MM.1S (cell line): Measurements from ENCODE around the gene CELF4.

ENCODE experiments used
- DNase-seq: peaks from one replicate; pipeline ENCODE4 v3.0.0-alpha.2; 2015
- H2AFZ ChIP-seq: fragments of 300-600 bp; sonication (generic); 2 replicates; pipeline ENCODE4 v1.6.0; 2016; ENCODE audit warnings: antibody characterized with exemption, low read length
- H3F3A ChIP-seq: fragments of 300-600 bp; sonication (generic); 2 replicates; pipeline ENCODE4 v1.6.1; 2016; ENCODE audit warnings: mild to moderate bottlenecking, antibody characterized with exemption, low read length, moderate library complexity, mixed read lengths; ENCODE audit not compliant: insufficient read depth
- H3K27ac ChIP-seq: fragments of 300-600 bp; sonication (generic); 2 replicates; pipeline ENCODE4 v1.5.1; 2016; ENCODE audit warnings: mild to moderate bottlenecking, low read length
- H3K27me3 ChIP-seq: fragments of 300-600 bp; sonication (generic); replicated peaks from 2 replicates; pipeline ENCODE4 v1.6.0; 2016; ENCODE audit warnings: low read length; ENCODE audit not compliant: insufficient read depth
- H3K36me3 ChIP-seq: fragments of 300-600 bp; sonication (generic); replicated peaks from 2 replicates; pipeline ENCODE4 v1.6.1; 2016; ENCODE audit warnings: mild to moderate bottlenecking, low read length, mixed read lengths; ENCODE audit not compliant: insufficient read depth
- H3K4me1 ChIP-seq: fragments of 300-600 bp; sonication (generic); 2 replicates; pipeline ENCODE4 v1.6.1; 2016; ENCODE audit warnings: low read length, mixed read lengths
- H3K4me2 ChIP-seq: fragments of 300-600 bp; sonication (generic); 2 replicates; pipeline ENCODE4 v1.6.0; 2016; ENCODE audit warnings: low read depth, low read length
- H3K4me3 ChIP-seq: fragments of 300-600 bp; sonication (generic); 2 replicates; pipeline ENCODE4 v1.5.1; 2016; ENCODE audit warnings: low read length, mixed read lengths
- H3K79me2 ChIP-seq: fragments of 300-600 bp; sonication (generic); 2 replicates; pipeline ENCODE4 v1.6.1; 2016; ENCODE audit warnings: mixed run types, low read length, mixed read lengths
- H3K9ac ChIP-seq: fragments of 300-600 bp; sonication (generic); 2 replicates; pipeline ENCODE4 v1.6.1; 2016; ENCODE audit warnings: low read length, mixed read lengths
- H3K9me2 ChIP-seq: fragments of 300-600 bp; sonication (generic); replicated peaks from 2 replicates; pipeline ENCODE4 v1.6.1; 2016; ENCODE audit warnings: mild to moderate bottlenecking, low read length, mixed read lengths; ENCODE audit not compliant: insufficient read depth
- H3K9me3 ChIP-seq: fragments of 300-600 bp; sonication (generic); replicated peaks from 2 replicates; pipeline ENCODE4 v1.6.1; 2016; ENCODE audit warnings: mild to moderate bottlenecking, low read length, mixed read lengths; ENCODE audit not compliant: insufficient read depth
- H4K20me1 ChIP-seq: fragments of 300-600 bp; sonication (generic); 2 replicates; pipeline ENCODE4 v1.6.1; 2016; ENCODE audit warnings: mild to moderate bottlenecking, low read length, moderate library complexity, mixed read lengths; ENCODE audit not compliant: insufficient read depth
- EZH2 ChIP-seq: fragments of 300-600 bp; sonication (generic); optimal IDR thresholded peaks from 2 replicates; pipeline ENCODE3; 2017; ENCODE audit warnings: low read depth, mild to moderate bottlenecking, antibody characterized with exemption, low read length, mixed read lengths
- EZH2phosphoT487 ChIP-seq: fragments of 300-600 bp; sonication (generic); IDR thresholded peaks from 2 replicates; pipeline ENCODE4 v1.6.1; 2018; ENCODE audit warnings: antibody characterized with exemption, low read length
- TF ChIP-seq, protein P1 (sequence below): fragments of 300-600 bp; sonication (generic); IDR thresholded peaks from 2 replicates; pipeline ENCODE4 v1.5.1; 2016; ENCODE audit warnings: antibody characterized with exemption, low read length, mixed read lengths

CELF4 gene

DNA sequence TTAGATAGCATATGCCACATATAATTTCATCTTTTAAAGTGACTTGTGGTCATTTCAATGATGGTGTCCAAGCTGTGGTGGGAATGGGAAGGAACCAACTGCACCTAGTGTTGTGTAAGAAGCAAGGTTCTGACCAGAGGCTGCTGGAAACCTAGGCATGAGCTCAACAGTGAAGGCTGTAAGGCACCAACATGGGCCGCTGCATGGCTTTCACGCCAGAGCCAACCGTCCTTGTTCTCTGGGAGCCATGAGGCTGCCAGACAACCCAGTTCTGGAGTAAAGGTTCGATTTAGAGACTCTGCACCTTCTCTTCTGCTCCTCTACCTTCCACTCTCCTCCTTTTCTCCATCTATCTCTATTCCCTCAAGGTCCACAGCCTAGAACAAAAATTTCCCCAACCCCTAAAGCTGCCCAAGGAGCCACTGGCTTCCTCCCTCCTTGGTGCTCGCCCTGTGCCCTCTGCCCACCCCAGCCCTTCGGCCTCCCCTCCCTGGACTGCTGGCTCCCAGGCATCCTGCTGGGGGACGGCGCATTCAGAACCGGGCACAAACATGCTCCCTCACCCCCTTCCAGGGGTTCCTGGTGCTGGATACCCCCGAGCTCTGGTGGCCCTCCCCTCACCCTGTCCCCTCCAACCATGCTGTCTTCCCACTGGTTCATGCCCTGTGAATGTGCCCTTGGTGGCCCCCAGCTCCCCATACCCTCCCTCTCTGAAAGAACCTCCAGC is 305.1 kb downstream of the CELF4 start:
- Histone ChIP-seq H3K79me2 (no peaks in the 10 kb centered on the region), H3K27me3 (no peaks in the 10 kb centered on the region; the same call in 1 of the 2 replicates), H4K20me1 (no peaks in the 10 kb centered on the region), H3K4me1 (no peaks in the 10 kb centered on the region), H3K9me2 (no peaks in the 10 kb centered on the region), H3K9ac (no peak overlapping the region), H3K9me3 (no peaks in the 10 kb centered on the region), H2AFZ (no peak overlapping the region), H3K4me3 (no peak overlapping the region), H3F3A (no peaks in the 10 kb centered on the region), H3K27ac (no peak overlapping the region), H3K4me2 (no peak overlapping the region), H3K36me3 (no peaks in the 10 kb centered on the region)
- no peak for TF ChIP-seq EZH2
- no peak for TF ChIP-seq EZH2phosphoT487
- TF ChIP-seq, protein P1, sequence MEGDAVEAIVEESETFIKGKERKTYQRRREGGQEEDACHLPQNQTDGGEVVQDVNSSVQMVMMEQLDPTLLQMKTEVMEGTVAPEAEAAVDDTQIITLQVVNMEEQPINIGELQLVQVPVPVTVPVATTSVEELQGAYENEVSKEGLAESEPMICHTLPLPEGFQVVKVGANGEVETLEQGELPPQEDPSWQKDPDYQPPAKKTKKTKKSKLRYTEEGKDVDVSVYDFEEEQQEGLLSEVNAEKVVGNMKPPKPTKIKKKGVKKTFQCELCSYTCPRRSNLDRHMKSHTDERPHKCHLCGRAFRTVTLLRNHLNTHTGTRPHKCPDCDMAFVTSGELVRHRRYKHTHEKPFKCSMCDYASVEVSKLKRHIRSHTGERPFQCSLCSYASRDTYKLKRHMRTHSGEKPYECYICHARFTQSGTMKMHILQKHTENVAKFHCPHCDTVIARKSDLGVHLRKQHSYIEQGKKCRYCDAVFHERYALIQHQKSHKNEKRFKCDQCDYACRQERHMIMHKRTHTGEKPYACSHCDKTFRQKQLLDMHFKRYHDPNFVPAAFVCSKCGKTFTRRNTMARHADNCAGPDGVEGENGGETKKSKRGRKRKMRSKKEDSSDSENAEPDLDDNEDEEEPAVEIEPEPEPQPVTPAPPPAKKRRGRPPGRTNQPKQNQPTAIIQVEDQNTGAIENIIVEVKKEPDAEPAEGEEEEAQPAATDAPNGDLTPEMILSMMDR, result no peak
- DNase-seq, result no peak

GRCh38 chr18:37259711-37260110 is 305.9 kb downstream of the CELF4 start:
- no peak overlapping the region for H3K4me3 ChIP-seq
- H3K9ac ChIP-seq, result no peak overlapping the region
- no peaks in the 10 kb centered on the region for H3K79me2 ChIP-seq
- no peak overlapping the region for H2AFZ ChIP-seq
- no peaks in the 10 kb centered on the region for H3K9me3 ChIP-seq
- H3K9me2 ChIP-seq, result no peaks in the 10 kb centered on the region
- TF ChIP-seq, protein P1, result no peak
- TF ChIP-seq EZH2 (no peak), EZH2phosphoT487 (no peak)
- no peaks in the 10 kb centered on the region for H3F3A ChIP-seq
- H3K4me1 ChIP-seq, result no peaks in the 10 kb centered on the region
- no peak for DNase-seq
- H4K20me1 ChIP-seq, result no peaks in the 10 kb centered on the region
- H3K4me2 ChIP-seq, result no peak overlapping the region
- H3K27me3 ChIP-seq, result no peaks in the 10 kb centered on the region; the same call in 1 of the 2 replicates
- no peak overlapping the region for H3K27ac ChIP-seq
- no peaks in the 10 kb centered on the region for H3K36me3 ChIP-seq

DNA sequence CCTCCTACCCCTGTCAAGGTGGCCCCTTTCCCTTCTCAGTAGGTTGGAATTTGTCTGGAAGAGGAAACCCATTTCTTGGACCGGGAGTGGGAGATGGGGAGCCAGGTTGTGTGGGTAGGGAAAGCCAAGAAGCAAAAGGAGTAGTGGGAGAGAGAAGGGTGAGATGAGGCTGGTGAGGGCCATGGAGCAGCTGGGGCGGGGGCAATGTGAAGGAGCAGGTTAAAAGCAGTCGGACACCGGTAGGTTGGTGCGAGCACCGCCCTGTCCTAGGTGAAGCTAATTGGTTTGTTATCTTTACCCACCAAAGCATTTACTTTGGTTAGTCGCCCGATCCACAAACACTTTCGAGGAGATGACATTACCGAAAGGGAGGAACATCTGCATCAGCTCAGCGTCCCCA is 306.8 kb downstream of the CELF4 start:
- Histone ChIP-seq H3K9me3 (no peaks in the 10 kb centered on the region), H3K9me2 (no peaks in the 10 kb centered on the region), H3K27ac (no peak overlapping the region), H4K20me1 (no peaks in the 10 kb centered on the region), H3K4me2 (no peak overlapping the region), H3K79me2 (no peaks in the 10 kb centered on the region), H3K9ac (no peak overlapping the region), H2AFZ (no peak overlapping the region), H3K4me3 (no peak overlapping the region), H3F3A (no peaks in the 10 kb centered on the region), H3K4me1 (no peaks in the 10 kb centered on the region), H3K27me3 (no peaks in the 10 kb centered on the region; the same call in 1 of the 2 replicates), H3K36me3 (no peaks in the 10 kb centered on the region)
- no peak for DNase-seq
- TF ChIP-seq EZH2phosphoT487 (no peak), EZH2 (no peak)
- TF ChIP-seq, protein P1, result no peak
